ENCODE data around the gene SPRR2D.
"Not testable (repeated sequence)": the region's sequence is repeated elsewhere in the genome, so short reads cannot be mapped to it uniquely, and the experiment has no call there.

Gene SPRR2D

DNA sequence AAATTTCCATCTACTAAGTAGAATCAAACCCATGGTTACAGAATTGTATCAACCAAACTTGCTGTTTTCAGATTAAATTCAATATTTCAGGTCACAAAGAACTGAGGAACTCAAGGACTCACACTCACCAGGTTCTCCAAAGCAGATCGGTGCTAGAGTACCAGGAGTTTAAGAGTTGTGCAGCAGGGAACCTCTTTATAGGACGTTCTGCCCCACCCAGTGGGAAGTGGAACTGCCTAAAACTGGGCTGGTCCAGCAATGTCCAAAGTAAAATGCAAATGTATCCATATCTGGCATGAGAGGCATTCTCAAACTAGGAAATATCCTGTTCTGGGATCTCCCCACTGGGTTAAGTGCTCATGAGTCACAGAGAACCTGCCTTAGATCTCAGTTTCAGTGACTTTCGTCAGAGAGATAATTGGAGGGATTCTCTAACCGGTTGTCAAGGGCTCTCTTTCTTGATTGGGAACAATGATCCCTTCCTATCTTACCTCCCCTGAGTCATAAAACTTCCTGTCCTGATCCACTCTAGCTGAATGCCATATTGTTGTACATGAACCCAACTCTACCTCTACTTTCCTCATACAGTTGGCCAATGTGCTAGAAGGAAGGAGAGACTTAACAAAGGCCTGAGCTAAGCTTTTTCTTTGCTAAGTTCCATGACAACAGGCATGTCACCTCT lies at the start of gene SPRR2D:
Gene SPRR2D (minus strand): TSS at position 171 of the 682 bp plus-strand sequence. CDS start 774 bp downstream, outside the sequence.
- no peak for DNase-seq

DNA sequence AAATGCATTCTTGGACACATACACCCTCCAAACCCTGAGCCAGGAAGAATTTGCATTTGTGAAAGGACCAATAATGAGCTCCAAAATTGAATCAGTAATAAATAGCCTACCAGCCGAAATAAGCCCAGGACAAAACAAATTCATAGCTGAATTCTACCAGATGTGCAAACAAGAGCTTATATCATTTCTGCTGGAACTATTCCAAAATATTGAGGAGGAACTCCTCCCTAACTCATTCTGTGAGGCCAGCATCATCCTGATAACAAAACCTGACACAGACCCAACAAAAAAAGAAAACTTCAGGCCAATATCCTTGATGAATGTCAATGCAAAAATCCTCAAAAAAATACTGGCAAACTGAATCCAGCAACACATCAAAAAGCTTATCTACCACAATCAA lies 46.7 kb upstream of the SPRR2D start:
- DNase-seq: no peak

DNA sequence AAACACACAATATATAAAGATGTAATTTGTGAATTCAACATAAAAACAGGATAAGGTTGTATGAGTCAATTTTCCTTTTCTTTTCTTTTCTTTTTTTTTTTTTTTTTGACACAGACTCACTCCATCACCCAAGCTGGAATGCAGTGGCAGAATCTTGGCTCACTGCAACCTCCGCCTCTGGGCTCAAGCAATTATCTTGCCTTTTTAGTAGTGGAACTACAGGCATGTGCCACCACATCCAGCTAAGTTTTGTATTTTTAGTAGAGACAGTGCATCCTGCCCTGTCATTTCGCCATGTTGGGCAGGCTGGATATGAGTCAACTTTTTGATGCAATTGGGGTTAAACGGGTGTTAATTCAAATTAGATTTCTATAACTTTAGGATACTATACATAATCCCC lies 40.8 kb upstream of the SPRR2D start:
- no peak for DNase-seq

DNA sequence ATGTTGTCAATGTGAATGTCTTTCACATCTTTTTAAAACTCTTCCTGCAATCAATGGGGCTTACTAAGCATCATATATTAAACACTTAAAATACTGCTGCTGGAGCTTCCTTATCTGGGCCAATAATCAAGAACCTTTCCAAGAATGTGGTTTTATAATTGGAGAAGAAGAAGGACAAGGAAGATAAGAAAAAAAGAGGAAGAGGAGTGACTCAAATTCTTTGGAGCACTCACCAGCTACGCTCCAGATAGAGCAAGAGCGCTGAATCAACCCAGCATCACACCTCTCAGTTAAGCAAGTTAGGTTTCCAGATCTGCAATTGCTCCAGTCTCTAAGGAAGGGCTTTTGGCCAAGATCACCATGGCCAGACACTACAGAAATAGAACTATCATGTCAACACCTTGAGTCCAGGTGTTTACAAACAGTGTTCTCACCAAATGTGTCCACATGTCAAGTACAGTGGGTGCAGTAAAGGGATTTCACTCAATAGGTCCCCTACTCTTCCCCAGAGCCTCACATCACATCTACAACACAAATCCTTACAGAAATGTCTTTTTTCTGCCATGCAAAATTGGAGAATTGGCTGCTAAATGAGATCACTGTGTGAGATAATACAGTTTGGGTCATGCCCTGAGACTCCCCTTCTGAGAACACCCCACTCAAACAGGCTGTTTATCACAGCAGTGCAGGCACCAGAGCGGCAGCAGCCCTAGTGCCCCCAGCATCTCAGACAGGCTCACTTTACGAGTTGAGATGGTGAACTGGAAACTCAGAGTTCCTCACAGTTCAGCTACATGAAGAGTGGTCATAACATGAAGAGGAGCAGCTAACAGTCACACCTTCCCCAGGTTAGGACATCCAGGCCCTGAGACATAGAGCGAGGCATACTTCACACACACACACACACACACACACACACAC lies 32.1 kb upstream of the SPRR2D start:
- DNase-seq: no peak

DNA sequence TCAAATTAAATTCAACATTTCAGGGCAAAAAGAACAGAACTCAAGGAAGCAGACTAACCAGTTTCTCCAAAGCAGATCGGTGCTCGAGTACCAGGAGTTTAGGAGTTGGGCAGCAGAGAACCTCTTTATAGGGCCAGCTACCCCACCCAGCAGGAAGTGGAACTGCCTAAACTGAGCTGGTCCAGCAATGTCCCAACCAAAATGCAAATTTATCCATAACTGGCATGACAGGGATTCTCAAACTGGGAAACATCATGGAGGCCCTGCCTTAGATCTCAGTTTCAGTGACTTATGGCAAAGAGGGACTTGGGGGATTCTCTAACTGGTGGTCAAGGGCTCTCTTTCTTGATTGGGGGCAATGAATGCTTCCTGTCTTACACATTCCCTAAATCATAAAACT lies 30.6 kb upstream of the SPRR2D start, which contains the start of gene SPRR2B:
Gene SPRR2B (minus strand): TSS at position 101 of the 400 bp plus-strand sequence. CDS start 772 bp downstream, outside the sequence.
- DNase-seq: no peak

DNA sequence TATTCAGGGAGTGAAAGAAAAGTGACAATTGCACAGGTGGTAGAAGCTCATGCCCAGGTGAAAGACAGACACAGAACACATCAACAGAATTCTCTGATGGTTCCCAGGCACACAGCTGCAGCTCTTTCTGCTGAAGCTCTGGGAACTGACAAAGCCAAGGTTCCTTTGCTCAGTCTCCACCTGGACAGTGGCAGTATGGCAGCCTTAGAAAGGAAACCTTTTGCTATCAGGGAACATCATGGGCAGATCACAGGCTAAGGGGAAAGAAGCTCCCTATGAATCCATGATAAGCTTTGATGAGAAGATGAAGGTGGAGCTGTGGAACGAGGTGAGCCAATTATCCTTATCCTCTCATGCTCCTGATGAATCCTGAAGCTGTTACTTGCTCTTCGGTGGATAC lies 29.3 kb upstream of the SPRR2D start:
- no peak for DNase-seq

DNA sequence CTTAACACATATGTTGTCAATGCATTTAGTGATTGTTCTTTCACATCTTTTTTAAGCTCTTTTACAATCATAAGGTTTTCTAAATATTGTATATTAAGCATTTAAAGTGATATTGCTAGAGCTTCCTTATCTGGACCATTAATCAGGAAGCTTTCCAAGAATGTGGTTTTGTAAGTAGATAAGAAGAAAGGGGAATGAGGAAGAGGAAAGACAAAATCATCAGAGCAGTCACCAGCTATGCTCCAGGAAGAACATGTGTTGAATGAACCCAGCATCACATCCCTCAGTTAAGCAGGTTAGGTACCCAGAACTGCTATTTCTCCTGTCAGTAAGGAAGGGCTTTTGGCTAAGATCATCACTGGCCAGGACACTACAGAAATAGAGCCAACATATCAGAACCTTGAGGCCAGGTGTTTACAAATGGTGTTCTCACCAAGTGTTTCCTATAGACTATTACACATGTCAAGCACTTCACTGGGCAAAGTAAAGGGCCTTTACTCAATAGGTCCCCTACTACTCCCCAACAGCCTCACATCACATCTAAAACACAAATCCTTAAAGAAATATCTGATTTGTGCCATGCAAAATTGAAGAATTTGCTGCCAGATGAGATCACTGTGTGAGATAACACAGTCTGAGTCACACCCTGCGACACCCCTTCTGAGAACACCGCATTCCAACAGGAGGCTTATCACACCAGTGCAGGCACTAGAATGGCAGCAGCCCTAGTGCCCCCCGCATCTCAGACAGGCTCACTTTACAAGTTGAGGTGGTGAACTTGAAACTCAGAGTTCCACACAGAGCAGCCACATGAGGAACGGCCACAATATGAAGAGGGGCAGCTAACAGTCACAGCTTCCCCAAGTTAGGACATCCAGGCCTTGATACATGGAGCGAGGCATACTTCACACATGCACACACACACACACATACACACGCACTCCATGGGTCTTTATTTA lies 18.2 kb upstream of the SPRR2D start:
- DNase-seq: no peak

DNA sequence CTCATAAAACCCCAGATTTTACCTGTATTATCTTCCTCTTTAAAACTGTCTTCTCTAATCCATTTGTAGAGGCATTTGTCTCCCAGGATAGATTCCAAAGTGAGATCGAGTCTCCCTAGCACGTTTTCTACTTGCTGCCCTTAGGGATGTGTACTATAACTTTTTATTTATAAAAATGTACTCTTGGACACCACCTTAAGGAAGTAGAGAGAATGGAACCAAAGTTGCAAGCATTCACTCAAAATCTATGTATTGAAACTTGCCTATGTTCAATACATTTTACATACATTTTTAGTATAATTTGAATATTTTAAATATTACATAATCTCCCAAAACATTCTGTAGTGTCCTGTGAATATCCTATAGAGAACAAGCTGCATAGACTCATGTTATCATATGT lies 17.2 kb upstream of the SPRR2D start:
- no peak for DNase-seq

DNA sequence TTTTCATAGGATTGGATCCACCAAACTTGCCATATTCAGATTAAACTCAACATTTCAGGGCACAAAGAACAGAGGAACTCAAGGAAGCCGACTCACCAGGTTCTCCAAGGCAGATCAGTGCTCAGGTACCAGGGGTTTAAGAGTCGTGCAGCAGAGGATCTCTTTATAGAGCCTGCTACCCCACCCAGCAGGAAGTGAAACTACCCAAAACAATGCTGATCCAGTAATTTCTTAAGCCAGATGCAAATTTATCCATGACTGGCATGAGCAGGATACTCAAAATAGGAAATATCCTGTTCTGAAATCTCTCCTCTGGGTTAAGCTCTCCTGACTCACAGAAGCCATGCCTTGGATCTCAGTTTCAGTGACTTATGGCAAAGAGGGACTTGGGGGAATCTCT lies 16.5 kb upstream of the SPRR2D start, which contains the start of gene SPRR2A:
Gene SPRR2A (minus strand): TSS at position 138 of the 400 bp plus-strand sequence. CDS start 777 bp downstream, outside the sequence.
- DNase-seq: no peak

DNA sequence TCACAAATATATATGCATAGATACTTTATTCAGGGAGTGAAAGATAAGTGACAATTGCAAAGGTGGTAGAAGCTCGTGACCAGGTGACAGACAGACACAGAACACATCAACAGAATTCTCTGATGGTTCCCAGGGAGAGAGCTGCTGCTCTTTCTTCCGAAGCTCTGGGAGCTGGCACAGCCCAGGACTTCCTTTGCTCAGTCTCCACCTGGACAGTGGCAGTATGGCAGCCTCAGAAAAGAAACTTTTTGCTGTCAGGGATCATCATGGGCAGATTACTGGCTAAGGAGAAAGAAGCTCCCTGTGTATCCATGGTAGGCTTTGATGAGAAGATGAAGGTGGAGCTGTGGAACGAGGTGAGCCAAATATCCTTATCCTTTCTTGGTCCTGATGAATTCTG lies 15.2 kb upstream of the SPRR2D start:
- DNase-seq: not testable (repeated sequence)

DNA sequence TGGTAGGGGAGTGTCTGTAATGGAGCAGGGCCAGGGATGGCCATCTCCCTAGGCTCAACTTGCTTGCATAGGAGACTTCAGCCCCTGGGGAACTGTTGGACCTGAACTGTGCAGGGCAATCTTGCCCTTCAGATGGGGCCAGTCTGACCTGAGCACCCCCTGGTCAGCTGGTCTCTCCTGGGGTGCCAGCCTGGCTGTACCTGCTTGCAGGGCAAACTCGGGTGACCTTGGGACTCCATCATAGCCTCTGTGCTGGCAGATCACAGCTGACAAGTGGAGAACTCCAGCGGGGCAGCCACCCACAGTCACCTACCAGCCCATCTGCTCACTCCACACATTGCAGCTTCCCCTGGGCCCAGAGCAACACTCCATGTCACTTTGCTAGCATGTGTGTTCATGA lies 8.3 kb upstream of the SPRR2D start:
- DNase-seq: no peak

DNA sequence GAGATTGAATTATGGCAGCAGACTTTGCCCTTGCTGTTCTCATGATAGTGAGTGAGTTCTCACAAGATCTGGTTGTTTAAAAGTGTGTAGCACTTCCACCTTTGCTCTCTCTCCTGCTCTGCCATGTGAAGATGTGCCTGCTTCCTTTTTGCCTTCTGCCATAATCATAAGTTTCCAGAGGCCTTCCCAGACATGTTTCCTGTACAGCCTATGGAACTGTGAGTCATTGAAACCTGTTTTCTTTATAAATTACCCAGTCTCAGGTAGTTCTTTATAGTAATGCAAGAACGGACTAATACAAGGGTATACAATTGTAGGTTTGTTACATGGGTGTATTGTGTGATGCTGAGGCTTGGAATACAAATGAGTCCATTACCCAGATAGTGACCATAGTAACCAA lies 5.7 kb downstream of the SPRR2D start:
- no peak for DNase-seq

DNA sequence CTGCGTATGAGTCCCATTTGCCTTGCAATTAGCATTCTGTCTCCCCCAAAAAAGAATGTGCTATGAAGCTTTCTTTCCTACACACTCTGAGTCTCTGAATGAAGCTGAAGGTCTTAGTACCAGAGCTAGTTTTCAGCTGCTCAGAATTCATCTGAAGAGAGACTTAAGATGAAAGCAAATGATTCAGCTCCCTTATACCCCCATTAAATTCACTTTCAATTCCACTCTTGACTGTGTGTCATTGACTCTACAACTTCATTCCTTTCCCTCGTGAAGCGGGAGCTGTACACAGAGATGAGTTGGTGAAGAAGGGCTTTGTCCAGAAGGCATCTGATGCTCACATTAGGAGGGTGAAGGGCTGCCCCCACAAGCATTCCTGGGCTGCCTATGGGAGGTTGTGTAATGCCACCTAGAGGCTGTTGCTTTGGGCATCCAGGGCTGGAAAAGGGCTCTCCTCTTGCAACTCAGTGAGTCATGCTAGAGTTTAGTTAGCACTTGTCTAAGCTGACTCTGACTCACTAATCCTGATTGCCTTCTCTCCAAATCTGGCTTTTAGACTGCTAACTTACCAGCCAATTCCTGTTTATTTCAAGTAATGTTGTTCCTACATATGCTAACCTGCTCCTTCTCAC lies 8.1 kb downstream of the SPRR2D start:
- no peak for DNase-seq

DNA sequence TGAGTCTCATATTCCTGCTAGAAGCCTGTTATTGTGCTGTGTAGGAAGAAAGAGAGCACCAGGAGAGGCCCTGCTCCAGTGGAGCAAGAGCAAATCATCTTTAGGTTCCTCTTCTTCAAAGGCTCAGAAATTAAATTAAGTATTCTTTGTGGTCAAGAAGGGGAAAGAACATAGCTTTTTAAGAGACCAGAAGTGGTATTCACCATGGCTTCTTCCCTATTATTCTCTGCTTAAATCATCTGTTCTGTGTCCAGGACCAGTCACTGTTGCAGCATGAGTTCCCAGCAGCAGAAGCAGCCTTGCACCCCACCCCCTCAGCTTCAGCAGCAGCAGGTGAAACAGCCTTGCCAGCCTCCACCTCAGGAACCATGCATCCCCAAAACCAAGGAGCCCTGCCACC lies 8.8 kb downstream of the SPRR2D start:
- no peak for DNase-seq

DNA sequence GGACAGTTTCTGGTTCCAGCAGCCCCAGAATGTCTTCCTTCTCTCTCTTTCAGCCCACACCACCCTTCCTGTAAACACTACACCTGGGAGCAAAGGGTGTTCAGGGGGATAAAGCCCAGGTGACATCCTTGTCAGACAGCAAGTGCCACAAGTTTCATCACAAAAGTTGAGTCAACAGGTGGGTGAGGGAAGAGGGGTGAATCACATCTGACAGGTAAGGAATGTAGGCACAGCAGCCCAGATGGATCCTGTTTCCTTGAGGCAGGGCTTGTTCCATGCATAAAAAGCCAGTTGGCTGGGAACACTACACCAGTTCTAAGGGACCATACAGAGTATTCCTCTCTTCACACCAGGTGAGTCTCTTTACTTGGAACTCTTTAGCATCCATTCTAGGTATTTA lies 10.0 kb downstream of the SPRR2D start, which contains the start of gene SPRR1B:
Gene SPRR1B (plus strand): TSS at position 309 of the 400 bp plus-strand sequence. CDS start 1,143 bp downstream, outside the sequence.
- DNase-seq: no peak

DNA sequence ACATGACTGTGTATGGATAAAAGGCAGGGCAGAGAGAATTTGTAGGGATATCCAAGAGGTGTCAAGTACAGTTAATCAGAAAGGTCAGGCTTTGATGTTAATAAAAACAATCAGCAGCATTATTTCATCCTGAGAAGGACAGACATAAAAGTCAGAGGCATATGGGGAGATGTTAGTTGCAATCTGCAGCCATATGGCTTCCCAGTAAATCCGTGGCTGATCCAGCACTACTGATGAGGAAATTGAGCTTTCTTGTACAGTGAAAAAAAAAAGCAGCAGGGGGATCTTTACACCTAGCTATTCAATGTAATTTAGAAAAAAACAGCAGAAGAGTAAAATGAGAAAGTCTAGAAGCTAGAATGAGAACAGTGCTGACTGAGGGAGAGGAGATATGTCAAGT lies 12.2 kb downstream of the SPRR2D start:
- no peak for DNase-seq

DNA sequence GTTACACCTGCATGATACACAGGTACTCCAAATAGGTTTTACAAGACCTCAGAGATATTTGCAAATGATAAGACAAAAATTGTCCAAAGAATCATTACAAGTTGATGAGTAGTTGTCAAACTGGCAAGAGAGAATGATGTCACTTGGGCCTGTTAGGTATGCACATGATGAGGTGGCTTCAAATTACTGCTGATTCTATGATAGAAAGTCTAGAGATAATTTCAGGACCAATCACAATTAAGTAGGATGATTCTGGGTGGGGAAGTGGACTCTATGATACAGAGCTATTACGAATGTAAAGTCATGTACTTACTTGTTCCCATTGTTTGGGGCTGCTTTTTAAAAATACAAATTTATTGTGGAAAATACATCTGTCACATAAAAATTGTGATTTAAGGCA lies 15.1 kb downstream of the SPRR2D start:
- no peak for DNase-seq

DNA sequence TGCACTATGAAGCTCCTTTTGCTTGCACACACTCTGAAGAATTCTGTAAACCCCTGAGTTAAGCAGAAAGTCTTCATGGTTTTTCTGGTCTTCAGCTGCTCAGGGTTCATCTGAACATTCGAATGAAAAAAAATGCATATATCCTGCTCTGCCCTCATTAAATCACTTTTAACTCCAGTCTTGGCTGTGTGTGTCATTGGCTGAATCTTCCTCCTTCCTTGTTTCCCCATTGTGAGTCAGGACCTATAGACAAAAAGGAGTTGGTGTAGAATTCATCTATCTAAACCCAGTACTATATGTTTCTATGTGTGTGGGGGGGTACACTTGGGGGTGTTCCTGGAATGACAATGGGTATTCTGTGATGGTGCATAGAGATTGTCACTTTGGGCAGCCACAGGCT lies 16.5 kb downstream of the SPRR2D start:
- DNase-seq: no peak

DNA sequence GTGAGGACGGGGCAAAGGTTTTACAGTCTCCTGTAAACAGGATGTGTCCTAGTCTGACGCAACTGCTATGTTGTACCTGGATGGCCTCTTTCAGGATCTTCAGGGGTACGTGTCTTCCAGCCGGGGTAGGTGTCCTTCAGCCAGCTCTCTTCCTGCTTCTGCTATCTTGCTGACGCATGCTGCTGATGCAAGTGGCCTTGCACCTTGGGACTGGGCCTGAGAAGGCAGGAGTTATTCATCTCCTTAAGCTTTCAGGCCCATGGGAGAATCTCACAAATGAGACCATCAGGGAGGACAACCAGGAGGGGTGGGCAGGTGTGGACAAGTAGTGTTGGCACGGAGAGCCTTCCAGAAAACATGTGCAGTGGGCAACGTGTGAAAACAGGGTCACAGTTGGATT lies 17.8 kb downstream of the SPRR2D start:
- DNase-seq: no peak

DNA sequence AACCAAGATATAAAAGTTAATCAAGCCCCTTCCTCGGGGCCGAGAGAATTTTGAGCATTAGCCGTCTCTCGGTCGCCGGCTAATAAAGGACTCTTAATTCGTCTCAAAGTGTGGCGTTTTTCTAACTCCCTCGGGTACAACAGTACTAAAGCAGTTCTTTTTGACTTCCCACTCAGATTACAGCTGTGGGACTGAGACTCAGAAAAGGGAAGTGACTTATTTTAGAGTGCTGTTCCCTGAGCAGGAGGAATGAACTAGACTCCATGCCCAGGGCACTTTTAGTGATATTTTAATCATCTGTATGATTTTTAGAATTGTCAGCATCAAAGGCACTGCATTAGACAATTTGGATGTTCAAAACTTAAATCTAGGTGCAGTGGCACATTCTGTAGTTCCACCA lies 18.6 kb downstream of the SPRR2D start:
- DNase-seq: not testable (repeated sequence)

DNA sequence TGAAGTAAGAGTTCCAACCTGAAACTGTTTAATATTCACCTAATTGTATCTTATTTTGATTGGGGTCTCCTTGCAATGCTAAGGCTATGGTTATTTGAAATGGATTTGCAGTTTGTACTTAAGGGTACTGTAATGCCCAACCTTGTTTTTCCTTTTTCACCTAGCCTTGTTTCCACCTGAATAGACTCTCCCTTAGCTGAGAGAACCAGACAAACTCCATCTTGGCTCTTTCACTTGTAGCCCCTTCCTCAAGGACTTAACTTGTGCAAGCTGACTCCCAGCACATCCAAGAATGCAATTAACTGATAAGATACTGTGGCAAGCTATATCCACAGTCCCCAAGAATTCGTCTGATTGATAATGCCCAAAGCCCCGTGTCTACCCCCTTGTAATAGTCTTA lies 19.1 kb downstream of the SPRR2D start:
- DNase-seq: not testable (repeated sequence)

DNA sequence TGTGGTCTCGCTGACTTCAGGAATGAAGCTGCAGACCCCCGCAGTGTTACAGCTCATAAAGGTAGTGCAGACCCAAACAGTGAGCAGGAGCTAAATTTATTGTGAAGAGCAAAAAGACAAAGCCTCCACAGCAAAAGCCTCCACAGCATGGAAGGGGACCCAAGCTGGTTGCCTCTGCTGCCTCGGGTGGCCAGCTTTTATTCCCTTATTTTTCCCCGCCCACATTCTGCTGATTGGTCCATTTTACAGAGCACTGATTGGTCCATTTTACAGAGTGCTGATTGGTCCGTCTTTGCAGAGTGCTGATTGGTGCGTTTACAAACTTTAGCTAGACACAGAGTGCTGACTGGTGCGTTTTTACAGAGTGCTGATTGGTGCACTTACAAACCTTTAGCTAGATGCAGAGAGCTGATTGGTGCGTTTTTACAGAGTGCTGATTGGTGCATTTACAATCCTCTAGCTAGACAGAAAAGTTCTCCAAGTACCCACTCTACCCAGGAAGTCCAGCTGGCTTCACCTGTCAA lies 29.6 kb downstream of the SPRR2D start:
- not testable (repeated sequence) for DNase-seq

Measured in NCI-H2029 treated with DMSO at 0.1 percent for 48 hours (cell line).